Ovary (tissue), 3 donors: ENCODE measurements around the gene ABL2.

Source experiments
- CTCF ChIP-seq, 3 donors: fragments of 450-650 bp in 2 of 3; fragments of 200-600 bp in 1 of 3; IDR thresholded peaks; one replicate each; pipeline versions ENCODE4 v1.5.1 to v1.8.0; 2016 to 2022; ENCODE audit warnings: antibody characterized with exemption in 3 of 3, mild to moderate bottlenecking in 1 of 3
- EP300 ChIP-seq: sonication (generic); formaldehyde crosslinking; IDR thresholded peaks from one replicate; pipeline ENCODE4 v1.6.1; 2017; ENCODE audit warnings: antibody characterized with exemption
- POLR2A ChIP-seq: fragments of 450-650 bp; IDR thresholded peaks from one replicate; pipeline ENCODE4 v1.6.1; 2017; ENCODE audit warnings: antibody characterized with exemption, mild to moderate bottlenecking, moderate library complexity
- donor health status: DM: no; HTN: no; CAD: no.

DNA sequence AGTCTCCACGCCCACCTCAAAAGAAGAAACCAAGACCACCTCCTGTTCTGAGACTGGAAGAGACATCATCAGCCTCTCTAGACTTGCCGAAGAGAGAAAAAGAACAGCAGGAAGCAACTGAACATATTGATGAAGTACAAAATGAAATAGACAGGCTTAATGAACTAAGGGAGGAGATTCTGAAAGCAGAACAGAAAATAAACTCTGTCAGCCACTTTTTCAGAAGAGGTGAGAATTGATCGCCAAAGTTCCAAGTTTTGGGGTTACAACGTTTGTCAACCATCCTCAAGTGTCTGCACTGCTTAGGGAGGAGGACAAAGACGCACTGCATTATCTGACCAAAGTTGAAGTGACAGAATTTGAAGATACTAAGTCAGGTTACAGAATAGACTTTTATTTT lies 45.6 kb downstream of the ABL2 start:
- TF ChIP-seq CTCF (IDR thresholded peaks at IDR 0.05) (no peak), POLR2A (no peak), EP300 (no peak)
